ENCODE results near the gene FZD2. TPM values are rescaled to one million over a fixed set of nuclear protein-coding genes. Genes with fewer than 3 reads are reported as not detected.

Gene FZD2
- total and polyA plus RNA-seq, 2 of the 4 experiments (the other 2 are of a cell fraction): 21.3 to 130 TPM

GRCh38 chr17:44530896-44531418 lies 26.3 kb upstream of the FZD2 start:
- Histone ChIP-seq H2BK120ac (ENCODE audit: low read depth, low read length) (no peak overlapping the region), H3K4me1 (ENCODE audit: control insufficient read depth, insufficient read depth, low read length) (peaks cover 3% of the 10 kb centered on the region), H2AFZ (replicated peaks; ENCODE audit: low read length, poor library complexity) (no peak overlapping the region), H2BK15ac (ENCODE audit: low read depth, low read length) (no peak overlapping the region), H3K36me3 (ENCODE audit: control insufficient read depth, insufficient read depth, low read length) (no peaks in the 10 kb centered on the region), H3K4ac (ENCODE audit: low read depth, low read length) (no peak overlapping the region), H2BK5ac (ENCODE audit: low read depth, low read length, poor library complexity, severe bottlenecking) (no peak overlapping the region), H3K27ac (ENCODE audit: insufficient read depth, low read length) (no peak overlapping the region), H4K91ac (ENCODE audit: insufficient read depth, low read depth, low read length) (no peak overlapping the region), H3K9me3 (ENCODE audit: control insufficient read depth, insufficient read depth, low read length) (no peaks in the 10 kb centered on the region), H2AK5ac (ENCODE audit: low read depth, low read length) (no peak overlapping the region), H3K4me2 (ENCODE audit: low read depth, low read length) (no peak overlapping the region), H3K4me3 (ENCODE audit: insufficient read depth, low read depth, low read length) (no peak overlapping the region), H2AK9ac (replicated peaks; ENCODE audit: low read depth, low read length, poor library complexity) (no peak overlapping the region), H3K14ac (replicated peaks; ENCODE audit: low read depth, low read length) (no peak overlapping the region), H3K9me1 (ENCODE audit: insufficient read depth, low read length) (no peaks in the 10 kb centered on the region), H3K23ac (ENCODE audit: low read depth, low read length) (no peak overlapping the region), H4K20me1 (ENCODE audit: insufficient read depth, low read length) (no peaks in the 10 kb centered on the region), H3K56ac (ENCODE audit: extremely low read depth, insufficient read depth, low read length) (no peak overlapping the region), H4K8ac (ENCODE audit: low read depth in 2 of 2, low read length in 2 of 2) (no peak overlapping the region), H4K5ac (ENCODE audit: low read depth, low read length) (no peak overlapping the region), H2BK20ac (ENCODE audit: low read depth, low read length) (no peak overlapping the region), H3K79me1 (ENCODE audit: low read depth in 1 of 2, low read length in 2 of 2) (peaks cover 0 to 10% of the 10 kb centered on the region in 2 experiments; a peak in 2 of 4 replicates), H3K27me3 (ENCODE audit: control insufficient read depth, insufficient read depth, low read length) (no peaks in the 10 kb centered on the region), H3K18ac (ENCODE audit: low read depth, low read length) (no peak overlapping the region), H3K9ac (ENCODE audit: low read depth, low read length) (no peak overlapping the region)
- BruUV-seq (replicated peaks): no TSS peak
- ATAC-seq (ENCODE audit: low read depth) (no peak), DNase-seq (no peak)
- dilution Hi-C loops (cut with HindIII; ENCODE audit: low sequenced_read_pairs, unreplicated experiment) (no loop called here), intact Hi-C loops (cut with micrococcal nuclease) (loop anchor here (10.0 kb wide), 1 partner anchor 234 kb away; no protein-coding TSS in a partner anchor), in situ Hi-C loops (cut with MboI; ENCODE audit: low sequenced_read_pairs) (loop anchor here (5.0 kb wide), 1 partner anchor 101 kb away; no protein-coding TSS in a partner anchor)
- POLR2A ChIA-PET (ENCODE audit: unreplicated experiment): no interaction called here
- WGBS, 2 experiments (ENCODE audit: extremely low coverage in 2 of 2, insufficient read length in 1 of 2): 20% methylated on average over 1 of the region's 7 CpGs; no CpG with 5 or more reads in 1 of the 2 experiments
- no peak for TF ChIP-seq MAFK (IDR thresholded peaks at IDR 0.05; ENCODE audit: low read depth, low read length)
- no peak for TF ChIP-seq USF2 (IDR thresholded peaks at IDR 0.05; ENCODE audit: low read depth, low read length)
- no peak for TF ChIP-seq MXI1 (IDR thresholded peaks at IDR 0.05; ENCODE audit: borderline replicate concordance, low read depth, low read length)
- TF ChIP-seq RAD21 (IDR thresholded peaks at IDR 0.05; ENCODE audit: low read length): no peak
- no peak for TF ChIP-seq NFE2L2 (IDR thresholded peaks at IDR 0.05; ENCODE audit: low read depth, low read length)
- no peak for TF ChIP-seq CTCF (conservative IDR thresholded peaks at IDR 0.05; ENCODE audit: low read depth, low read length)
- TF ChIP-seq FOS (IDR thresholded peaks at IDR 0.05; ENCODE audit: low read depth, low read length): no peak
- TF ChIP-seq ELK1 (IDR thresholded peaks at IDR 0.05; ENCODE audit: borderline replicate concordance, low read depth, low read length): no peak
- TF ChIP-seq CHD1 (IDR thresholded peaks at IDR 0.05; ENCODE audit: low read depth, low read length): no peak
- no peak for TF ChIP-seq POLR2A (IDR thresholded peaks at IDR 0.05; ENCODE audit: low read depth, low read length)
- TF ChIP-seq MAZ (IDR thresholded peaks at IDR 0.05; ENCODE audit: borderline replicate concordance, low read depth, low read length): no peak
- no peak for TF ChIP-seq BHLHE40 (IDR thresholded peaks at IDR 0.05; ENCODE audit: low read depth, low read length)
- no peak for TF ChIP-seq RFX5 (IDR thresholded peaks at IDR 0.05; ENCODE audit: low read depth, low read length)
- no peak for TF ChIP-seq SMC3 (IDR thresholded peaks at IDR 0.05; ENCODE audit: low read depth, low read length)
- TF ChIP-seq RCOR1 (IDR thresholded peaks at IDR 0.05; ENCODE audit: insufficient replicate concordance, low read length): no peak
- TF ChIP-seq CEBPB (IDR thresholded peaks at IDR 0.05; ENCODE audit: low read depth, low read length): no peak
- CTCF ChIA-PET: interaction anchor here (0.8 kb wide), 1 partner anchor 100 kb away, joined by 3 read pairs; no protein-coding TSS in a partner anchor
